ENCODE results near the gene LRRC14B.

DNA sequence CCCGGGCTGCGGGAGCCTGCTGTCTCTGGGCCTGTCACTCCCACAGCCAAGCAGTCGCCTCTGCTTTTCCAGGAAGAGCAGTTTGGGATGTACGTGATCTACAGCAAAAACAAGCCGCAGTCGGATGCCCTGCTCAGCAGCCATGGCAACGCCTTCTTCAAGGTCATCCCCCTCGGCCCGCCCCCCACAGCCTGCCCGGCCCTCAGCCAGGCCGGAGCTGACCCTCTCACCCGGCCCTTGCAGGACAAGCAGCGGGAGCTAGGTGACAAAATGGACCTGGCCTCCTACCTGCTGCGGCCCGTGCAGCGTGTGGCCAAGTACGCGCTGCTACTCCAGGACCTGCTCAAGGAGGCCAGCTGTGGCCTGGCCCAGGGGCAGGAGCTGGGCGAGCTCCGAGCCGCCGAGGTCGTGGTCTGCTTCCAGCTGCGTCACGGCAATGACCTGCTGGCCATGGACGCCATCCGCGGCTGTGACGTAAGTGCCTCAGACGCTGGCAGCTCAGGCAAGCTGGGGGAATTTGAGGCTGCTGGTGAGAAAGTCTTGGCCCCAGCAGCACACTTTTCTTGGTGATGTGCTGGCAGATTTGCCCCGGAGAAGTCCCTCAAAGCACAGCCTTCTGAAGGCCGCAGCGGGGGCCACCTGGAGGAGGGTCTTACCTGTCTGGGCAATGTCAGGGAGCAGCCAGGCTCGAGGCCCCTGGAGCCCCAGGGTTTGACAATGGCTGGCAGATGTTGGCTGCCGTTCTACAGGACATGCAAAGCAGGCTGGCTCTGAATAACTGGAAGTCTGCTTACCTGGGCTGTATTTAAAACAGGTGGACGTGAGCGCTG lies 20.1 kb upstream of the LRRC14B start:
- TF ChIP-seq ZNF274 (IDR thresholded peaks at IDR 0.05; ENCODE audit: low read depth, low read length) (no peak), YY1 (IDR thresholded peaks at IDR 0.05; ENCODE audit: insufficient read depth, insufficient read length) (no peak)

All from NT2/D1 (cell line).